ENCODE measurements around the gene SLC2A13.

GRCh38 chr12:40017488-40017887 is 88.4 kb downstream of the SLC2A13 start:
- TF ChIP-seq POLR2A (IDR thresholded peaks at IDR 0.05) (no peak), CTCF (IDR thresholded peaks at IDR 0.05) (no peak), POLR2AphosphoS5 (IDR thresholded peaks at IDR 0.05) (no peak)
